K562 (cell line): ENCODE results near the gene EPHA4. TPM values are rescaled to one million over a fixed set of nuclear protein-coding genes. Genes with fewer than 3 reads are reported as not detected.

Source experiments
- ATAC-seq: fragments of 200-7000 bp; cut with Tn5 transposase; 3 replicates; pipeline ENCODE4 v1.9.1; 2020; ENCODE audit warnings: moderate library complexity
- BruUV-seq: library from RNA; stranded (reverse); fragments of 400-500 nt; replicated peaks from 2 replicates; lab custom pipeline; 2021; lab: Mats Ljungman, UMichigan
- CTCF ChIA-PET: fragments of 300-600 bp; formaldehyde crosslinking; extraction: SDS; loops from one replicate; lab custom pipeline; 2021; ENCODE audit warnings: low intra/inter-chr PET ratio; lab: Yijun Ruan, JAX
- POLR2A ChIA-PET: fragments of 300-600, 350-650 bp; sonication (Branson Sonifier 250); formaldehyde crosslinking; extraction: SDS; loops from one replicate; lab custom pipeline; 2021; ENCODE audit warnings: antibody characterized with exemption, inconsistent platforms; lab: Yijun Ruan, JAX
- DNase-seq, 4 experiments: peaks; one replicate each; pipeline versions ENCODE4 v3.0.0 to v3.0.0-alpha.2; 2011 to 2018; ENCODE audit warnings: low spot score in 3 of 4, mixed read lengths in 3 of 4; ENCODE audit errors: extremely low read depth in 1 of 4
- FAIRE-seq: peaks from 2 replicates; lab custom pipeline; 2011; peaks lifted over from hg19 to GRCh38; lab: Jason Lieb, UNC
- H2AFZ ChIP-seq: 2 replicates; pipeline ENCODE4 v1.6.0; 2011; ENCODE audit warnings: low read depth, low read length, control low read depth, inconsistent platforms
- H3K27ac ChIP-seq: fragments of 200-600 bp; 3 replicates; pipeline ENCODE4 v1.8.0; 2011; ENCODE audit warnings: low read depth, mild to moderate bottlenecking, control low read depth, inconsistent platforms, low read length, moderate library complexity, mixed read lengths; ENCODE audit errors: extremely low read depth
- H3K27me3 ChIP-seq, 2 experiments: fragments of 300-600 bp in 1 of 2; 2 replicates in 1 of 2; 3 replicates in 1 of 2; pipeline versions ENCODE4 v1.6.0 to v1.8.0; 2011; ENCODE audit warnings: inconsistent platforms in 2 of 2, low read length in 2 of 2, mild to moderate bottlenecking in 1 of 2, mixed read lengths in 1 of 2, moderate library complexity in 1 of 2; ENCODE audit not compliant: control insufficient read depth in 2 of 2, insufficient read depth in 2 of 2
- H3K36me3 ChIP-seq: fragments of 300-600 bp; 3 replicates; pipeline ENCODE4 v1.8.0; 2011; ENCODE audit warnings: mild to moderate bottlenecking, low read length, inconsistent platforms; ENCODE audit not compliant: control insufficient read depth, insufficient read depth
- H3K4me1 ChIP-seq, 2 experiments: fragments of 200-600 bp in 1 of 2; replicated peaks in 1 of 2; 2 replicates in 1 of 2; 3 replicates in 1 of 2; pipeline versions ENCODE4 v1.5.1 to v1.8.0; 2011; ENCODE audit warnings: inconsistent platforms in 2 of 2, low read length in 2 of 2, mild to moderate bottlenecking in 1 of 2, mixed read lengths in 1 of 2, moderate library complexity in 1 of 2; ENCODE audit not compliant: control insufficient read depth in 2 of 2, insufficient read depth in 2 of 2
- H3K4me2 ChIP-seq: 2 replicates; pipeline ENCODE4 v1.6.1; 2011; ENCODE audit warnings: low read length, control low read depth, inconsistent platforms, mixed read lengths; ENCODE audit not compliant: insufficient read depth
- H3K4me3 ChIP-seq: fragments of 200-600 bp; sonication (generic), shearing (Covaris generic); 2 replicates; pipeline ENCODE4 v1.5.1; 2016; ENCODE audit warnings: control low read depth, inconsistent platforms
- H3K79me2 ChIP-seq: fragments of 200-600 bp; 3 replicates; pipeline ENCODE4 v1.8.0; 2011; ENCODE audit warnings: low read length, inconsistent platforms; ENCODE audit not compliant: control insufficient read depth, insufficient read depth
- H3K9ac ChIP-seq, 2 experiments: 2 replicates each; pipeline versions ENCODE4 v1.6.0 to v1.6.1; 2011; ENCODE audit warnings: low read depth in 2 of 2, low read length in 2 of 2, control low read depth in 1 of 2, inconsistent platforms in 1 of 2, mild to moderate bottlenecking in 1 of 2, mixed read lengths in 1 of 2; ENCODE audit not compliant: insufficient read depth in 1 of 2
- H3K9me1 ChIP-seq: one replicate; pipeline ENCODE4 v1.6.0; 2011; ENCODE audit warnings: inconsistent platforms, mild to moderate bottlenecking, low read length, moderate library complexity; ENCODE audit not compliant: control insufficient read depth, insufficient read depth
- H3K9me3 ChIP-seq: replicated peaks from 2 replicates; pipeline ENCODE4 v1.5.1; 2011; ENCODE audit warnings: low read depth, low read length, inconsistent platforms; ENCODE audit not compliant: control insufficient read depth, insufficient read depth
- H4K20me1 ChIP-seq: replicated peaks from 2 replicates; pipeline ENCODE4 v1.6.1; 2011; ENCODE audit warnings: low read length, inconsistent platforms, mixed read lengths; ENCODE audit not compliant: control insufficient read depth, insufficient read depth
- ATF1 ChIP-seq, 2 experiments: fragments of 450-650 bp in 1 of 2; IDR thresholded peaks; 2 replicates each; pipeline ENCODE4 v1.6.1; 2016; ENCODE audit warnings: missing compliant biosample characterization in 1 of 2, missing genetic modification characterization in 1 of 2
- E2F3 ChIP-seq: fragments of 250-450 bp; sonication (Bioruptor Pico); IDR thresholded peaks from 2 replicates; pipeline ENCODE4 v1.4.0; 2020; ENCODE audit warnings: mild to moderate bottlenecking
- ESRRA ChIP-seq: fragments of 450-650 bp; IDR thresholded peaks from 2 replicates; pipeline ENCODE4 v1.6.1; 2014; ENCODE audit warnings: low read depth, mild to moderate bottlenecking, moderate library complexity, borderline replicate concordance
- GTF2A2 ChIP-seq: IDR thresholded peaks from 2 replicates; pipeline ENCODE4 v1.6.1; 2016; ENCODE audit warnings: mild to moderate bottlenecking, missing genetic modification characterization, missing compliant biosample characterization
- GTF2F1 ChIP-seq: IDR thresholded peaks from 2 replicates; pipeline ENCODE4 v1.6.1; 2011; ENCODE audit warnings: low read depth, low read length, improper control_type of control experiment
- PML ChIP-seq: IDR thresholded peaks from 2 replicates; pipeline ENCODE4 v1.6.1; 2012; ENCODE audit warnings: low read length, inconsistent platforms
- ZNF239 ChIP-seq: fragments of 250-450 bp; sonication (Bioruptor Pico); IDR thresholded peaks from 2 replicates; pipeline ENCODE4 v1.4.0; 2020; ENCODE audit warnings: mild to moderate bottlenecking
- WGBS: fragments of 100-300 bp; shearing (Covaris generic); methylation state at CpG from one replicate; pipeline ENCODE4 v1.1.6; 2016; ENCODE audit warnings: low coverage, mixed read lengths; ENCODE audit not compliant: insufficient coverage; ENCODE audit errors: missing lambda C conversion rate; 5-methylcytosine and 5-hydroxymethylcytosine counted together
- in situ Hi-C: fragments of 300-500 bp; cut with MboI; formaldehyde crosslinking; loops from 4 replicates; pipeline ENCODE4 v1.15.0; 2018; ENCODE audit warnings: inconsistent platforms, mixed read lengths
- intact Hi-C: fragments of 100-400 bp; cut with micrococcal nuclease; formaldehyde crosslinking; loops from 2 replicates; pipeline ENCODE4 v1.14.2; 2022
- polyA plus RNA-seq, 8 experiments: library from polyadenylated mRNA; depleted of rRNA in 4 of 8; stranded (reverse) in 5 of 8; unstranded in 3 of 8; fragments of >200 nt; fragmentation: Nextera tagmentation in 2 of 8; fragmentation: Illumina TruSeq in 1 of 8; extraction: Ambion mirVana in 2 of 8; extraction: Trizol in 1 of 8; gene quantifications; 2 replicates each; pipeline versions ENCODE4 v1.2.1 to v1.2.3, GENCODE V29; 2011 to 2014; ENCODE audit warnings: inconsistent platforms in 1 of 8, missing spikeins in 1 of 8
- total RNA-seq, 7 experiments: library from RNA; depleted of rRNA in 6 of 7; stranded (reverse); fragments of >200 nt in 6 of 7; fragmentation: Illumina TruSeq in 2 of 7; extraction: Trizol in 2 of 7; gene quantifications; 2 replicates each; pipeline versions ENCODE4 v1.2.1 to v1.2.3, GENCODE V29; 2011 to 2021; ENCODE audit warnings: low replicate concordance in 1 of 7
- TF ChIP-seq, protein P1 (sequence below): fragments of 450-650 bp; IDR thresholded peaks from 2 replicates; pipeline ENCODE4 v1.6.1; 2018; ENCODE audit warnings: mild to moderate bottlenecking, low read depth; ENCODE audit not compliant: partially characterized antibody

Gene EPHA4
- total and polyA plus RNA-seq, 9 of the 15 experiments (the other 6 are each of a cell fraction or from before 2014, with no cell fraction given), result 0.07 to 0.09 (median 0.07) TPM; not detected in 6

DNA sequence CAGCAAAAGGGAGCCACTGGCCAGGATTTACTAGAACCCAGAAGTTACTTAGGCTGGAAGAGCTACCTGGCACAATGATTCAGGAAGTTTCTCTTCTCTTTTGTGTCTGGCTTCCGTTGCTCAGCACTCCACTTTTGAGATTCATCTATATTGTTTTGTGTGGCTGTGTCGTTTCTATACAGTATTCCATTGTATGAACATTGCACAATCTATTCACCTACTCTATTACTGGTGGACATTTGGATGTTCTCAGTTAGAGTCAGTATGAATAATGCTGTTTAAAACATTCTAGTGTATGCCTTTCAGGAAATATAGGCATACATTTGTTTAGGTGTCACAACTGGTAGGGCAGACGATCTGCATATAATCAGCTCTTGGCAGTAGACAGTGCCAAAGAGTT lies 36.3 kb upstream of the EPHA4 start:
- intact Hi-C loops (no loop called here), in situ Hi-C loops (no loop called here)
- no TSS peak for BruUV-seq
- Histone ChIP-seq H4K20me1 (no peaks in the 10 kb centered on the region), H3K9me3 (no peaks in the 10 kb centered on the region), H3K9ac (no peak overlapping the region), H2AFZ (no peak overlapping the region), H3K4me1 (no peaks in the 10 kb centered on the region), H3K27me3 (no peaks in the 10 kb centered on the region), H3K79me2 (no peaks in the 10 kb centered on the region), H3K4me3 (no peak overlapping the region), H3K4me2 (no peak overlapping the region), H3K27ac (no peak overlapping the region), H3K9me1 (no peaks in the 10 kb centered on the region), H3K36me3 (no peaks in the 10 kb centered on the region)
- TF ChIP-seq ZNF239 (CRISPR knock-in tag) (no peak), ATF1 (CRISPR knock-in tag; IDR thresholded peaks at IDR 0.05) (no peak), ATF1 (tag; IDR thresholded peaks at IDR 0.05) (no peak), GTF2F1 (no peak), ESRRA (no peak), GTF2A2 (tag) (no peak), PML (no peak), E2F3 (CRISPR knock-in tag) (no peak)
- TF ChIP-seq, protein P1, sequence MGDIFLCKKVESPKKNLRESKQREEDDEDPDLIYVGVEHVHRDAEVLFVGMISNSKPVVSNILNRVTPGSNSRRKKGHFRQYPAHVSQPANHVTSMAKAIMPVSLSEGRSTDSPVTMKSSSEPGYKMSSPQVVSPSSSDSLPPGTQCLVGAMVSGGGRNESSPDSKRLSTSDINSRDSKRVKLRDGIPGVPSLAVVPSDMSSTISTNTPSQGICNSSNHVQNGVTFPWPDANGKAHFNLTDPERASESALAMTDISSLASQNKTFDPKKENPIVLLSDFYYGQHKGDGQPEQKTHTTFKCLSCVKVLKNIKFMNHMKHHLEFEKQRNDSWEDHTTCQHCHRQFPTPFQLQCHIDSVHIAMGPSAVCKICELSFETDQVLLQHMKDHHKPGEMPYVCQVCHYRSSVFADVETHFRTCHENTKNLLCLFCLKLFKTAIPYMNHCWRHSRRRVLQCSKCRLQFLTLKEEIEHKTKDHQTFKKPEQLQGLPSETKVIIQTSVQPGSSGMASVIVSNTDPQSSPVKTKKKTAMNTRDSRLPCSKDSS, result no peak
- no peak for FAIRE-seq
- 0% methylated on average over 3 of the region's 3 CpGs for WGBS
- ChIA-PET POLR2A (no interaction called here), CTCF (no interaction called here)
- no peak for DNase-seq
- ATAC-seq, result no peak
